Colonic mucosa (tissue), 4 donors: ENCODE results near the gene SLC22A13. TPM values are rescaled to one million over a fixed set of nuclear protein-coding genes. Genes with fewer than 3 reads are reported as not detected.

Source experiments
- DNase-seq: peaks from one replicate; pipeline ENCODE4 v3.0.0-alpha.2; 2020
- H3K27ac ChIP-seq: fragments of 200-600 bp; one replicate; pipeline ENCODE4 v1.8.0; 2021
- H3K27me3 ChIP-seq: fragments of 200-600 bp; one replicate; pipeline ENCODE4 v1.8.0; 2021
- H3K36me3 ChIP-seq: fragments of 200-600 bp; one replicate; pipeline ENCODE4 v1.8.0; 2021
- H3K4me1 ChIP-seq: fragments of 200-600 bp; one replicate; pipeline ENCODE4 v1.8.0; 2021; ENCODE audit warnings: mild to moderate bottlenecking
- H3K4me3 ChIP-seq: fragments of 200-600 bp; one replicate; pipeline ENCODE4 v1.8.0; 2021
- H3K9ac ChIP-seq, 2 donors: one replicate each; pipeline ENCODE4 v1.7.0; 2013; ENCODE audit warnings: control low read depth in 2 of 2, low read depth in 2 of 2, low read length in 2 of 2
- H3K9me3 ChIP-seq: fragments of 200-600 bp; one replicate; pipeline ENCODE4 v1.8.0; 2021
- CTCF ChIP-seq: fragments of 200-600 bp; IDR thresholded peaks from one replicate; pipeline ENCODE4 v1.8.0; 2022; ENCODE audit warnings: antibody characterized with exemption, mild to moderate bottlenecking
- intact Hi-C: fragments of 100-400 bp; cut with DNase I; formaldehyde crosslinking; loops from one replicate; pipeline ENCODE4 v1.14.1; 2022
- total RNA-seq, 2 donors: library from RNA; stranded (reverse); fragmentation: NEBNext Ultra II Directional in 1 of 2; extraction: Animal tissue kit (Norgen Biotek cat#: 25700) in 1 of 2; gene quantifications; one replicate each; pipeline ENCODE4 v1.2.1, GENCODE V29; 2021
- donor health status: healthy.
- donor health status: DM: no; HTN: no; CAD: no.
- donor health status: DM: no; HTN: no; CAD: no.

SLC22A13 gene
- total RNA-seq, 2 donors from 2014 or later: 0.27 to 1.1 TPM

- no peaks in the 10 kb centered on the region for H3K36me3 ChIP-seq
- no peak for TF ChIP-seq CTCF
- H3K9me3 ChIP-seq: no peaks in the 10 kb centered on the region
- intact Hi-C loops: no loop called here
- no peak overlapping the region for H3K4me3 ChIP-seq
- H3K4me1 ChIP-seq: no peaks in the 10 kb centered on the region
- DNase-seq: no peak
- H3K9ac ChIP-seq: no peak overlapping the region
- H3K27ac ChIP-seq: no peak overlapping the region
- H3K27me3 ChIP-seq: no peaks in the 10 kb centered on the region
Measured at GRCh38 chr3:38226273-38226672, 39.3 kb upstream of the SLC22A13 start.

- no peak for TF ChIP-seq CTCF
- Histone ChIP-seq H3K27me3 (no peaks in the 10 kb centered on the region), H3K9me3 (no peaks in the 10 kb centered on the region), H3K27ac (no peak overlapping the region), H3K9ac (no peak overlapping the region), H3K36me3 (no peaks in the 10 kb centered on the region), H3K4me3 (no peak overlapping the region), H3K4me1 (no peaks in the 10 kb centered on the region)
- intact Hi-C loops: no loop called here
- no peak for DNase-seq
Measured at GRCh38 chr3:38227989-38228388, 37.6 kb upstream of the SLC22A13 start.

- no peak overlapping the region for H3K4me3 ChIP-seq
- H3K36me3 ChIP-seq: no peaks in the 10 kb centered on the region
- no peaks in the 10 kb centered on the region for H3K27me3 ChIP-seq
- H3K4me1 ChIP-seq: no peaks in the 10 kb centered on the region
- no peaks in the 10 kb centered on the region for H3K9me3 ChIP-seq
- no peak overlapping the region for H3K27ac ChIP-seq
- intact Hi-C loops: no loop called here
- DNase-seq: no peak
- H3K9ac ChIP-seq: no peak overlapping the region
- no peak for TF ChIP-seq CTCF
Measured at GRCh38 chr3:38229036-38229435, 36.6 kb upstream of the SLC22A13 start.

GRCh38 chr3:38232701-38233100, 32.9 kb upstream of the SLC22A13 start:
- no peak overlapping the region for H3K9ac ChIP-seq
- DNase-seq: no peak
- no peaks in the 10 kb centered on the region for H3K9me3 ChIP-seq
- no peaks in the 10 kb centered on the region for H3K36me3 ChIP-seq
- intact Hi-C loops: no loop called here
- H3K4me3 ChIP-seq: no peak overlapping the region
- no peak for TF ChIP-seq CTCF
- no peaks in the 10 kb centered on the region for H3K27me3 ChIP-seq
- no peak overlapping the region for H3K27ac ChIP-seq
- no peaks in the 10 kb centered on the region for H3K4me1 ChIP-seq

GRCh38 chr3:38235466-38235865, 30.1 kb upstream of the SLC22A13 start:
- Histone ChIP-seq H3K27me3 (no peaks in the 10 kb centered on the region), H3K9ac (no peak overlapping the region), H3K4me1 (no peaks in the 10 kb centered on the region), H3K36me3 (no peaks in the 10 kb centered on the region), H3K4me3 (no peak overlapping the region), H3K9me3 (no peaks in the 10 kb centered on the region), H3K27ac (no peak overlapping the region)
- no peak for DNase-seq
- intact Hi-C loops: no loop called here
- no peak for TF ChIP-seq CTCF
